ENCODE results near the gene KCNE4. TPM values are rescaled to one million over a fixed set of nuclear protein-coding genes. Genes with fewer than 3 reads are reported as not detected.

KCNE4 gene, protein sequence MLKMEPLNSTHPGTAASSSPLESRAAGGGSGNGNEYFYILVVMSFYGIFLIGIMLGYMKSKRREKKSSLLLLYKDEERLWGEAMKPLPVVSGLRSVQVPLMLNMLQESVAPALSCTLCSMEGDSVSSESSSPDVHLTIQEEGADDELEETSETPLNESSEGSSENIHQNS
- total RNA-seq (22.0 TPM), polyA plus RNA-seq (37.0 TPM)

DNA sequence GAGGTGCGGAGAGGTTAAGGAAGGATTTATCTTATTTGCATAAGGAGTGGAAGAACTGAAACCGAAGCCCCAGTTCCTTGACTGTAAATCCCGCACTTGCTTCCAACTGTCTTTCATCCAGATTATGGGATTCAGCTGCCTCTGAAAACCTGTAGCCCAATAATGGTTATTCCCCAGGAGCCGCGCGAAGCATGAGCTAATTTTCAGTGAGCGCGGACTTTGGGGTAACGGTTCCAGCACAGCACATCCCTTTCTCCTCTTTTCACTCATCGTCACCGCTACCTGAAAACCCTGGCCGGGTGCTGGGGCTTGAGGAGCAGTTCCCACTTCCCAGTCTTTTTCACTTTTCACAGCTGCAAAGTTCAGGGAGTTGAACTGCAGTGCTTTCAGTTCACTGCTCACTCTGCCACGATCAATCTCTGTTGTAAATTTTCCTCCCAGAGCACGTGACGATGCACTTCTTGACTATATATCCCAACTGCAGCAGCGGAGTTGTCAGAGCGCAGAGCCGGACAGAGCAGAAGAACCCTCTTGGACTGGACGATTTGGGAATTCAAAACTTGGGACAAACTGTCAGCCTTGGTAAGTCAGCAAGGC lies at the start of gene KCNE4:
Gene KCNE4, plus strand, starts transcription at position 498 of the 597 bp plus-strand sequence. CDS start 641 bp downstream, outside the sequence.
- DNase-seq (ENCODE audit: extremely low spot score) = no peak
- 16% methylated on average over 19 of the region's 19 CpGs for WGBS
- H3K4me3 ChIP-seq (ENCODE audit: low read depth, low read length) = peak within 1 kb of the TSS; percentile 43
- H3K4me1 ChIP-seq (ENCODE audit: insufficient read depth) = no peaks in the 10 kb centered on the region
- peak within 1 kb of the TSS; percentile 75 for H3K27ac ChIP-seq (ENCODE audit: low read depth)
- no peaks in the 10 kb centered on the region for H3K36me3 ChIP-seq (ENCODE audit: insufficient read depth)

DNA sequence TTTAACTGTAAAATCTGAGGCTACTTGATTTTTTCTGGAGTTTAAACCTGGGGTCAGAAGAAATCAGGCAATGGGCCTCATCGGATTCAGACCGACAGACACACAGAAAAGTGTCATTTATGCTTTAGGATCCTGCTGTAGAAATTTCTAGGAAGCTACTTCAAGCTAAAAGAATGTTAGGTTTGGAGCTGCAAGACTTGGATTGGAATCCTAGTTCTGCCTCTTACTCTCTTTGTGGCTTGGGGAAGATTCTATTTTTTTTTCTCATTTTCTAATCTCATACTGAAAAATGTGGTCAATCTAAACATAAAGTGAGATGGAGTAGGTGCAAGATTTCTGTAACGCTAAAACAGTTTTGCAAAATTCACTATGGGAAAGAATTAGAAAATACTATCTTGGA lies 48.8 kb upstream of the KCNE4 start:
- H3K27ac ChIP-seq (ENCODE audit: low read depth) = no peak overlapping the region
- no peak for DNase-seq (ENCODE audit: extremely low spot score)
- 91% methylated on average over 3 of the region's 3 CpGs for WGBS

DNA sequence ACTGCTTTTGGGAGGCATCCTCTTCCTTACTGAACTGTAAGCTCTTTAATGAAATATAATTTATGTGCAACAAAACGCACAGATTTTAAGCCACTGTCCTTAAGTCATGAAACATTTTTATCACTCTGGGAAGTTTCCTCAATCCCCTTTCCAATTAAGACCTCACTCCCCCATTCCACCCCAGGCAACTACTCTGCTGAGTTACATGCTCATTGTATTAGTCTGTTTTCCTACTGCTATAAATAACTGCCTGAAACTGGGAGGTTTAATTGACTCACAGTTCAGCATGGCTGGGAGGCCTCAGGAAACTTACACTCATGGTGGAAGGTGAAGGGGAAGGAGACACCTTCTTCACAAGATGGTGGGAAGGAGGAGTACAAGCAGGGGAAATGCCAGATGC lies 46.5 kb upstream of the KCNE4 start:
- Histone ChIP-seq H3K4me3 (ENCODE audit: low read depth, low read length) (no peak overlapping the region), H3K4me1 (ENCODE audit: insufficient read depth) (no peaks in the 10 kb centered on the region), H3K27ac (ENCODE audit: low read depth) (no peak overlapping the region), H3K36me3 (ENCODE audit: insufficient read depth) (no peaks in the 10 kb centered on the region)
- no peak for DNase-seq (ENCODE audit: extremely low spot score)
- WGBS = 74% methylated on average over 1 of the region's 1 CpG

More for the DNA sequence above, 48.8 kb upstream of the KCNE4 start:
- Histone ChIP-seq H3K4me3 (ENCODE audit: low read depth, low read length) (no peak overlapping the region), H3K36me3 (ENCODE audit: insufficient read depth) (no peaks in the 10 kb centered on the region), H3K4me1 (ENCODE audit: insufficient read depth) (no peaks in the 10 kb centered on the region)

DNA sequence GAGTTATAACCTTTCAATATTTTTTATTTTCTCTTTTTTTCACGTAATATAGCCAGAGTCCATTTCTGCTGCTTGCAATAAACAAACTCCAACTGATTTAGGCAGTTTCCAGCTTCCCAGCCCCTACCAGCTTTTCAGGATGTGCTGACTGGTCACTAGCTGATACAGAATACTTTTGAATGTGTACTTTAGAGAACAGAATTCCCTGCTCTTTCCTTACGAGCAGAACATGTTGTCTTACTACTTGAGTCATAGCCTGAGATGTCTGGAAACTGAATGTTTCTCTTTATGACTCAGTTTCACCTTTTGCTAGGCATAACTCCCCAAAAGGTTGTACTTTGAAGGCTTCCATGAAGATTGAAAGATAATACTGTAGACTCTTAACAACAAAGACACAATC lies 44.5 kb upstream of the KCNE4 start:
- H3K4me3 ChIP-seq (ENCODE audit: low read depth, low read length) = no peak overlapping the region
- H3K4me1 ChIP-seq (ENCODE audit: insufficient read depth) = no peaks in the 10 kb centered on the region
- H3K27ac ChIP-seq (ENCODE audit: low read depth) = no peak overlapping the region
- DNase-seq (ENCODE audit: extremely low spot score) = no peak
- WGBS = 73% methylated on average over 2 of the region's 2 CpGs
- no peaks in the 10 kb centered on the region for H3K36me3 ChIP-seq (ENCODE audit: insufficient read depth)

DNA sequence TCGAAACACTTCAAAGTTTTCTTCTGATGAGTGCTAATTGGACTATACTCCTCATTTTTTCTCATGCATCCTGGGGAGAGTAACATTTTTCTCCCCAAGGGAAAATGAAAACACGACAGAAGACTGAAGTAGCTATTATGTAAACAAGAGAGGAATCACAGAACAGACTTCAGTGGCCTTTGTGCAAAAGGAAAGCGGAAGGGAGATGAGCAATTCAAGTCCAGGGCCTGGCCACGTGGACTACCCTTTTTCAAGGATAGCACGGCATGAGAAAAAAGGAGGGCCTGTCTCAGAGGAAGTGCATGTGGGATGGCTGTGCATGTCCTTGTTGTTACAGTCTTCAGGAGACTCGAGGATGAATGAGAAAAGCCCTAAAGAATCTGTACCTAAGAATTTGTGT lies 43.8 kb upstream of the KCNE4 start:
- H3K4me3 ChIP-seq (ENCODE audit: low read depth, low read length) = no peak overlapping the region
- H3K4me1 ChIP-seq (ENCODE audit: insufficient read depth) = no peaks in the 10 kb centered on the region
- no peak for DNase-seq (ENCODE audit: extremely low spot score)
- H3K27ac ChIP-seq (ENCODE audit: low read depth) = no peak overlapping the region
- no peaks in the 10 kb centered on the region for H3K36me3 ChIP-seq (ENCODE audit: insufficient read depth)
- 56% methylated on average over 6 of the region's 6 CpGs for WGBS

DNA sequence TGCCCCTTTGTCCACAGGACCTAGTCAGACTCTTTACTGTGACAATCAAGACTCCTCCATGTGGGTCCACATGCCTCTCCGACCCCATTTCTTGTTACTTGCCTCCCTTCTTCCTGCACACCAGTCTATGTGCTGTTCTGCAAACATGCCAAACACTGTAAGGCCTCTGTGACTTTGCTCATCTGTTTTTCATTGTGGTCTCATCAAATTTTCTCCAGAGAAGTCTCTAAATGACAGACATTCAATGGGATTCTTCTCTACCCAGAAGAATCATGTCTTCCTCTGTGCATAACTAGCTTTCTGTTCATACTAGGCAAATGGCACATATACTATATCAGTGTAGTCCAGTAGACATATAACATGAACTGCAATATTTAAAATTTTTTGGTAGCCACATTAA lies 43.0 kb upstream of the KCNE4 start:
- no peaks in the 10 kb centered on the region for H3K36me3 ChIP-seq (ENCODE audit: insufficient read depth)
- DNase-seq (ENCODE audit: extremely low spot score) = no peak
- H3K4me1 ChIP-seq (ENCODE audit: insufficient read depth) = no peaks in the 10 kb centered on the region
- no peak overlapping the region for H3K27ac ChIP-seq (ENCODE audit: low read depth)
- 92% methylated on average over 1 of the region's 1 CpG for WGBS
- no peak overlapping the region for H3K4me3 ChIP-seq (ENCODE audit: low read depth, low read length)

DNA sequence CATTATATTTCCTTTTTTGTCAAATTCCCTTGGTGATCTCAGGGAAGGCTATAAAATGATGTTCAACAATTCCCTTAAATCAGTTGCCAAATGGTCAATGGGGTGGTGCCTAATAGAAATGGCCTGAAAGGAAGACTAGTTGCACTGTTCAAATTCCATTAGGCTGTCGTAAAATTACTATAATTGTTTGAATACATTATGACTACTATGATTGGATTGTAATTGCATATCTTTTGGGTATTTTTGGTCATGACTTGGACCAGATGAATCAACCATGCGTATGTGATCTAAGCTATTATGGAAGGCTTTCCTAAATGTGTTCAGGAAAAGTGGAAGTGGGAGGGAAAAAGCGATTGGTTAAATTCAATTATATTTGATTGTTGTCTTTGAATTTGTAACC lies 41.3 kb upstream of the KCNE4 start:
- Histone ChIP-seq H3K4me3 (ENCODE audit: low read depth, low read length) (no peak overlapping the region), H3K36me3 (ENCODE audit: insufficient read depth) (no peaks in the 10 kb centered on the region), H3K27ac (ENCODE audit: low read depth) (no peak overlapping the region), H3K4me1 (ENCODE audit: insufficient read depth) (no peaks in the 10 kb centered on the region)
- WGBS = 93% methylated on average over 3 of the region's 3 CpGs
- DNase-seq (ENCODE audit: extremely low spot score) = no peak

DNA sequence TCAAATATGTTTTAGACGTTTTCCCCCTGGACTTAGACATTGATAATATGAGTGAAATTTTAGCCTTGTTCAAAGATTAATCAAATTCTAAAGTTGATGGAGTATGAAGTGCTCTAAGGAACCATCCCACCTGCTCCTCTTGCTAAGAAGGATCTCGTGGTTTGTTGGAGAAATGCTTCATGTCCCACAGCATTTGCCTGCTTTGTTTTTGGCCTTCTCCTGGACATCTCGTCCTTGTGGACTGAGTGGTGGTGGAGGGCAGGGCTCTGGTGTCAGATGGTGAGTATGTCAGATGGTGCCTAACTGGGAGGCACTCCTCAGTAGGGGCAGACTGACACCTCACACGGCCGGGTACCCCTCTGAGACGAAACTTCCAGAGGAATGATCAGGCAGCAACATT lies 39.7 kb upstream of the KCNE4 start:
- no peaks in the 10 kb centered on the region for H3K4me1 ChIP-seq (ENCODE audit: insufficient read depth)
- H3K4me3 ChIP-seq (ENCODE audit: low read depth, low read length) = no peak overlapping the region
- WGBS = 81% methylated on average over 6 of the region's 6 CpGs
- no peak for DNase-seq (ENCODE audit: extremely low spot score)
- no peaks in the 10 kb centered on the region for H3K36me3 ChIP-seq (ENCODE audit: insufficient read depth)
- H3K27ac ChIP-seq (ENCODE audit: low read depth) = no peak overlapping the region

DNA sequence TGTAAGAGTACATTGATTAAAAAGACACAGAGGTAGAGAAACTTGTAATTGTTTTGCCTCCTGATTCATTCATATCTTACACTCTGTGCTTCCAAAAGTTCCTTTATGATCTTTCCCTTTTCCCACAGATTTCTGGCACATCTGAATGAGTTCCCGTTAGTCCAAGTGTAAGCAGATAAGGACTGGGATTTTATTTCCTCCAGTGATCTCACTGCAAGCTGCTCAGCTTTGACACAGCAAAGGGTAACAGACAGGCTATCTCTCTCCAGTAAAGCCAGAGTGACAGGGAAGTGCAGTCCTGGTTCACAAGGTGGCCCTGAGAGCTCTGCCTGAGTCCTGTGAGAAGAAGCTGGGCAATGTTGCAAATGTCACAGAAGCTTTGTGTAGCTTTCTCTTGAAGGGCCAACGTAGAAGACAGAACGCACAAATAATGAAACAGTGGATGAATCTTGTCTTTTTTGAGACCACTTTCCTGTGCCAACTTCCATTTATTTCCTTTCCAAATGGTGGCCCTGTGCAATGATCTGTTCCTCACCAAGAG lies 32.5 kb upstream of the KCNE4 start:
- H3K36me3 ChIP-seq (ENCODE audit: insufficient read depth) = no peaks in the 10 kb centered on the region
- 57% methylated on average over 3 of the region's 3 CpGs for WGBS

DNA sequence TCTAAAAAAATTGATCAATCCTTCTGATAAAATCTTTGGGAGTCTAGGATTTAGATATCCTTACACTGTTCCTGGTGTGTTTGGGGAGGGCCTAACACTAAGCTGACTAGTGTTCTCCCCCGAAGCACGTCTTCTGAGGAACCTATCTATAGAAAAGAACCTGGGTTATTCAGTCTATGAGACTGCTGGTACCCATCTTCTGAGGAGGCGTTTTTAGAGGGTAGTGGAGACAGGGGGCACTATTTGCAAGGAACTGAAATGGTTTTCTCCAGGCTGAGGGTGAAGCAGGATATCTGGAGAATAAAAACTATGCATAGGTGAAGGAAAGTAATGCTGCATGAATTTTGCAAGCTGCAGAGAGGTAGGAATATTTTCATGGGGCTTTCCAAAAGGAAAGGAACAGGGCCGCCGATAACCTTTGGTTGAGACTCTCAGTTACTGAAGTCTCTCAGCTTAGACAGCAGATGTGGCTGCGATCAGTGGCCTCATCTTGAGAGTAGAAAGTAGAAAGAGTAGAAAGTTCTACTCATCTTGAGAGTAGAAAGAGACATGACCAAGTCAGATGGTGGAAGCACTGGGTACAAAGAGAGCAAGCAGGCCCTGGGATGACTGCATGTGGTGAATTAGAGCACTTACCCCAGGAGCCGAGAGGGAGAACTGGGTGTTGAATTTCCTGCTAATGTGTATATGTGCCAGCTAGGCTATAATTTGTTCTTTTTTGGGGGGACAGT lies 31.8 kb upstream of the KCNE4 start:
- Histone ChIP-seq H3K4me1 (ENCODE audit: insufficient read depth) (no peaks in the 10 kb centered on the region), H3K36me3 (ENCODE audit: insufficient read depth) (no peaks in the 10 kb centered on the region), H3K4me3 (ENCODE audit: low read depth, low read length) (no peak overlapping the region), H3K27ac (ENCODE audit: low read depth) (no peak overlapping the region)
- DNase-seq (ENCODE audit: extremely low spot score) = no peak
- WGBS = 90% methylated on average over 7 of the region's 7 CpGs

More for the DNA sequence above, 32.5 kb upstream of the KCNE4 start:
- Histone ChIP-seq H3K4me3 (ENCODE audit: low read depth, low read length) (no peak overlapping the region), H3K27ac (ENCODE audit: low read depth) (no peak overlapping the region), H3K4me1 (ENCODE audit: insufficient read depth) (no peaks in the 10 kb centered on the region)
- DNase-seq (ENCODE audit: extremely low spot score) = no peak

DNA sequence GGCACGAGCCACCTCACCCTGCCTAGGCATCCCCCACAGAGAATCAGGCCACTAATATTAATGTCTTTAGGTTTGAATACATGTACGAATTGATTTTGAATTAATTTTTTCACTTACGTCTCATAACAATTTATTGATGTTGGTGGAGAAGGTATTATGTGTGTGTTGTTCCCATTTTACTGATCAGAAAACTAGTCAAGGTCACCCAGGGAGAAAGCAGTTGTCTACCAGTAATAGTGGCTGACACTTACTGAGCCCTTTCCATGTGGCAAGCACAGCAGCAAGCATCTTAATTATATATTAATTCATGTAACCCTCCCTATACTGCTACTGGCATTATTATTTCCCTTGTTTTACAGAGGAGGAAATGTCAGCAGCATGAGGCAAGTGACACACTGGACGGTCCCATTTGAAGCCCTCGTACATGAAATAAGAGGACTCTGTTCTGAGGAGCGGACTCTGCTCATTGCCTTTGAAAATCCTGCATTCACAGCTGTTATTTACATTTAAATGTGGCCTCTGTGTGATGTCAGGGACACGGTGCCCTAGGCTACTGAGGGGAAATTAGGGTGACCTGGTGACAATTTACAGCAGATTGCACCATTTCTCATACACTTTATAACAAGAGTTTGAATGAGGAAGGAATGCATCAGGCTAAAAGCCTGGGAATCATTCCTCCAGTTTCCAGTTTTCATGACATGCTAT lies 30.9 kb upstream of the KCNE4 start:
- Histone ChIP-seq H3K36me3 (ENCODE audit: insufficient read depth) (no peaks in the 10 kb centered on the region), H3K4me1 (ENCODE audit: insufficient read depth) (no peaks in the 10 kb centered on the region), H3K4me3 (ENCODE audit: low read depth, low read length) (no peak overlapping the region), H3K27ac (ENCODE audit: low read depth) (no peak overlapping the region)
- no peak for DNase-seq (ENCODE audit: extremely low spot score)
- WGBS = 87% methylated on average over 7 of the region's 7 CpGs

DNA sequence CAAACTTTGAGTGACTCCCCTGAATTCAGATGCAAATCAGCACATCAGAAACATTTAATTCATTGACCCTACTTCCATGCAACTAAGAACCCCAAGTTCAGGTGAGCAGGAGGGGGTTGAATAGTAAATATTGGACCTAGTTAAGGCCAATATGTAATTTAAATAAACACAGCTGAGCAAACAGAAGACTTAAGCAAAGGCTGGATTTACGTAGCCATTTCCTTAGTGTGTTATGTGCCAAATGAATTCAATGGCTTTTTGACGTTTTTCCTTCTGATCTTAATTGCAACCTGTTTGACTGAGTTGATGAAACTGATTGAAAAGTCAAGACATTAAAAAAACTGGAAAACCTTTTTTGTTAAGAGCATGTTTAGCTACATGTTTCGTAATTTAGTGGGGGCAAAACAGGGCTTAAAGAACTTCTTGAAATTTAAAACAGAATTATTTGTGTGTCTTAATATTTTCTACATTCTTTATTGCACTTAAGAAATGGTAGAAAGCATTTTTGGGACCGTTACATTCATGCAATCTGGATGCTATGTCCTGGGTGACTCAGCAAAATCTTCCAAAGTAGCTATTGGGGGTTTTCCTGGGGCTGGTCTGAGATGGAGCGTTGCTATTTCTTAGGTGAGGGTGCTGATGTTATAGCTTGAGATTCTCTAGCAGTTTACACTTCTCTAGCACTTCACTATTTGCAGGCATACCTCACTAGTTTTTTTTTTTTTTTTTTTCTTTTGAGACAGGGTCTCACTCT lies 25.5 kb upstream of the KCNE4 start:
- WGBS = 65% methylated on average over 5 of the region's 5 CpGs
- DNase-seq (ENCODE audit: extremely low spot score) = no peak

DNA sequence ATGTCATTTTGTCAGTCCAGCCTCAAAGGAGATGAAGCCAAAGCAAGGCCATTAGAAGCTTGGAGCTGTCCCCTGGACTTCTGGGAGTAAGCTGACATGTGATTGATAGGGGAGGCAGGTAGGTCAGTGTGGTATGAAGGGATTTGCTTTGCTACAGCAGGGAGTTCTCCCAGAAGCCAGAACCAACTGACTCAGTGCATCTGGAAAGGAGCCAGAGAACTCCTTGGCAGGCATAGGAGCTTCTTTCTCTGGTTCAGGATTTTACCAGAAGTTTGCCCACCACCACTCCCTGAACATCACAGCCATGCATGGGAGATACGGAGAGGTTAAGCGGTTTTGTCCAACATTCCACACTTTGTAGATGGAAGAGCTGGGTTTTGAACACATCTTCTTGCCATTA lies 24.5 kb upstream of the KCNE4 start:
- Histone ChIP-seq H3K4me1 (ENCODE audit: insufficient read depth) (no peaks in the 10 kb centered on the region), H3K27ac (ENCODE audit: low read depth) (no peak overlapping the region)
- WGBS = 98% methylated on average over 2 of the region's 2 CpGs

More for the DNA sequence above, 25.5 kb upstream of the KCNE4 start:
- no peak overlapping the region for H3K27ac ChIP-seq (ENCODE audit: low read depth)
- H3K36me3 ChIP-seq (ENCODE audit: insufficient read depth) = no peaks in the 10 kb centered on the region
- no peak overlapping the region for H3K4me3 ChIP-seq (ENCODE audit: low read depth, low read length)
- no peaks in the 10 kb centered on the region for H3K4me1 ChIP-seq (ENCODE audit: insufficient read depth)

More for the DNA sequence above, 24.5 kb upstream of the KCNE4 start:
- Histone ChIP-seq H3K4me3 (ENCODE audit: low read depth, low read length) (no peak overlapping the region), H3K36me3 (ENCODE audit: insufficient read depth) (no peaks in the 10 kb centered on the region)
- DNase-seq (ENCODE audit: extremely low spot score) = no peak

Measured in urinary bladder (tissue), 4 donors.